CD14-positive monocyte (primary cell): ENCODE results near the gene SP5. TPM values are rescaled to one million over a fixed set of nuclear protein-coding genes. Genes with fewer than 3 reads are reported as not detected.

Experiments used
- DNase-seq, 3 donors: peaks; one replicate each; pipeline ENCODE4 v3.0.0-alpha.2; 2011 to 2022
- H2AFZ ChIP-seq: 2 replicates; pipeline ENCODE4 v1.6.0; 2012; ENCODE audit warnings: mild to moderate bottlenecking, low read depth, low read length, inconsistent platforms; ENCODE audit not compliant: insufficient read depth, poor library complexity, severe bottlenecking
- H3K27ac ChIP-seq, 2 donors: 1 replicate in 1 of 2; 2 replicates in 1 of 2; pipeline ENCODE4 v1.5.1; 2012 to 2013; ENCODE audit warnings: low read length in 2 of 2, control low read depth in 1 of 2, inconsistent platforms in 1 of 2, low read depth in 1 of 2, mild to moderate bottlenecking in 1 of 2
- H3K27me3 ChIP-seq, 2 donors: one replicate each; pipeline versions ENCODE4 v1.6.0 to v1.6.1; 2011 to 2013; ENCODE audit warnings: low read length in 2 of 2; ENCODE audit not compliant: control insufficient read depth in 2 of 2, insufficient read depth in 2 of 2
- H3K36me3 ChIP-seq, 2 donors: replicated peaks in 1 of 2; 1 replicate in 1 of 2; 2 replicates in 1 of 2; pipeline versions ENCODE4 v1.5.1 to v1.6.1; 2012 to 2013; ENCODE audit warnings: low read length in 2 of 2, control low read depth in 1 of 2, inconsistent platforms in 1 of 2, mild to moderate bottlenecking in 1 of 2; ENCODE audit not compliant: insufficient read depth in 2 of 2, control insufficient read depth in 1 of 2
- H3K4me1 ChIP-seq, 2 donors: 1 replicate in 1 of 2; 2 replicates in 1 of 2; pipeline versions ENCODE4 v1.5.1 to v1.6.1; 2012 to 2013; ENCODE audit warnings: low read length in 2 of 2, control low read depth in 1 of 2, inconsistent platforms in 1 of 2, mild to moderate bottlenecking in 1 of 2, moderate library complexity in 1 of 2; ENCODE audit not compliant: insufficient read depth in 2 of 2, control insufficient read depth in 1 of 2
- H3K4me2 ChIP-seq: replicated peaks from 2 replicates; pipeline ENCODE3; 2012; ENCODE audit warnings: low read length, moderate library complexity, mild to moderate bottlenecking; ENCODE audit not compliant: poor library complexity, severe bottlenecking; ENCODE audit errors: extremely low read depth
- H3K4me3 ChIP-seq, 3 experiments: fragments of 200-600 bp in 1 of 3; sonication (generic) in 1 of 3; replicated peaks in 1 of 3; 1 replicate in 2 of 3; 2 replicates in 1 of 3; pipeline ENCODE4 v1.5.1; 2011 to 2013; ENCODE audit warnings: low read length in 3 of 3, mild to moderate bottlenecking in 3 of 3, control low read depth in 2 of 3, low read depth in 2 of 3, inconsistent platforms in 1 of 3, moderate library complexity in 1 of 3
- H3K79me2 ChIP-seq: 2 replicates; pipeline ENCODE4 v1.6.0; 2012; ENCODE audit warnings: mild to moderate bottlenecking, control low read depth, inconsistent platforms, low read length, moderate library complexity; ENCODE audit not compliant: insufficient read depth
- H3K9ac ChIP-seq: 2 replicates; pipeline ENCODE4 v1.6.0; 2017; ENCODE audit warnings: low read length, mild to moderate bottlenecking; ENCODE audit not compliant: insufficient read depth, poor library complexity, severe bottlenecking
- H3K9me3 ChIP-seq, 2 donors: replicated peaks in 1 of 2; 1 replicate in 1 of 2; 2 replicates in 1 of 2; pipeline versions ENCODE4 v1.5.1 to v1.6.1; 2012 to 2013; ENCODE audit warnings: low read length in 2 of 2, control low read depth in 1 of 2; ENCODE audit not compliant: control insufficient read depth in 1 of 2, insufficient read depth in 1 of 2
- H4K20me1 ChIP-seq: 2 replicates; pipeline ENCODE4 v1.6.0; 2012; ENCODE audit warnings: mild to moderate bottlenecking, low read length, control low read depth, moderate library complexity; ENCODE audit not compliant: insufficient read depth
- H3K27ac Mint-ChIP-seq, 7 donors: one replicate each; pipeline ENCODE4 v1.8.0; 2020; ENCODE audit warnings: mild to moderate bottlenecking in 7 of 7, mixed read lengths in 7 of 7, moderate library complexity in 6 of 7, inconsistent platforms in 2 of 7
- H3K27me3 Mint-ChIP-seq, 3 donors: one replicate each; pipeline ENCODE4 v1.8.0; 2021 to 2022; ENCODE audit warnings: low read depth in 3 of 3, mild to moderate bottlenecking in 3 of 3, mixed read lengths in 3 of 3, moderate library complexity in 3 of 3, inconsistent platforms in 1 of 3
- H3K36me3 Mint-ChIP-seq, 2 donors: one replicate each; pipeline ENCODE4 v1.8.0; 2020; ENCODE audit warnings: mixed read lengths in 2 of 2, inconsistent platforms in 1 of 2, mild to moderate bottlenecking in 1 of 2
- H3K4me1 Mint-ChIP-seq: one replicate; pipeline ENCODE4 v1.8.0; 2020; ENCODE audit warnings: mild to moderate bottlenecking, mixed read lengths
- H3K4me3 Mint-ChIP-seq, 2 donors: one replicate each; pipeline ENCODE4 v1.8.0; 2020; ENCODE audit warnings: mild to moderate bottlenecking in 2 of 2, mixed read lengths in 2 of 2, moderate library complexity in 1 of 2
- H3K9me3 Mint-ChIP-seq, 7 donors: one replicate each; pipeline ENCODE4 v1.8.0; 2020 to 2022; ENCODE audit warnings: mixed read lengths in 7 of 7, mild to moderate bottlenecking in 6 of 7, moderate library complexity in 6 of 7, inconsistent platforms in 2 of 7
- WGBS: methylation state at CpG from one replicate; pipeline ENCODE4 v1.1.5; 2013; ENCODE audit warnings: missing lambda C conversion rate; ENCODE audit not compliant: insufficient coverage; 5-methylcytosine and 5-hydroxymethylcytosine counted together
- intact Hi-C, 2 donors: fragments of 100-400 bp; cut with micrococcal nuclease; formaldehyde crosslinking; loops; one replicate each; pipeline versions ENCODE4 v1.15.0 to v1.15.1; 2023
- polyA plus RNA-seq, 3 donors: library from polyadenylated mRNA; depleted of rRNA in 1 of 3; unstranded in 2 of 3; stranded (reverse) in 1 of 3; fragments of 300-500 nt in 2 of 3; fragments of >200 nt in 1 of 3; fragmentation: Illumina TruSeq in 2 of 3; gene quantifications; 1 replicate in 2 of 3; 2 replicates in 1 of 3; pipeline ENCODE4 v1.2.3, GENCODE V29; 2012 to 2021
- TF ChIP-seq, protein P1 (sequence below): fragments of 200-600 bp; IDR thresholded peaks from one replicate; pipeline ENCODE4 v1.8.0; 2022; ENCODE audit warnings: antibody characterized with exemption, mild to moderate bottlenecking

The SP5 gene
- polyA plus RNA-seq, 3 donors, result not detected

- H3K4me3 Mint-ChIP-seq, result peak overlapping the region in 1 of 2 donors; percentile 42
- intact Hi-C loops, result no loop called here
- Histone ChIP-seq H3K4me2 (no peak overlapping the region), H3K4me1 (peaks cover 1 to 3% of the 10 kb centered on the region in 2 donors), H3K9me3 (peaks cover 0 to 16% of the 10 kb centered on the region in 2 donors), H3K27ac (no peak overlapping the region), H3K36me3 (no peaks in the 10 kb centered on the region), H3K79me2 (no peaks in the 10 kb centered on the region), H3K4me3 (no peak overlapping the region), H2AFZ (no peak overlapping the region), H3K27me3 (peaks cover 73 to 90% of the 10 kb centered on the region in 2 donors), H4K20me1 (no peaks in the 10 kb centered on the region), H3K9ac (no peak overlapping the region)
- no peak overlapping the region for H3K27ac Mint-ChIP-seq
- no peak for DNase-seq
- peaks cover 10% of the 10 kb centered on the region for H3K4me1 Mint-ChIP-seq
- peaks cover 68 to 78% (median 72%) of the 10 kb centered on the region in 3 donors for H3K27me3 Mint-ChIP-seq
- peaks cover 0 to 8% (median 3%) of the 10 kb centered on the region in 7 donors for H3K9me3 Mint-ChIP-seq
- TF ChIP-seq, protein P1, sequence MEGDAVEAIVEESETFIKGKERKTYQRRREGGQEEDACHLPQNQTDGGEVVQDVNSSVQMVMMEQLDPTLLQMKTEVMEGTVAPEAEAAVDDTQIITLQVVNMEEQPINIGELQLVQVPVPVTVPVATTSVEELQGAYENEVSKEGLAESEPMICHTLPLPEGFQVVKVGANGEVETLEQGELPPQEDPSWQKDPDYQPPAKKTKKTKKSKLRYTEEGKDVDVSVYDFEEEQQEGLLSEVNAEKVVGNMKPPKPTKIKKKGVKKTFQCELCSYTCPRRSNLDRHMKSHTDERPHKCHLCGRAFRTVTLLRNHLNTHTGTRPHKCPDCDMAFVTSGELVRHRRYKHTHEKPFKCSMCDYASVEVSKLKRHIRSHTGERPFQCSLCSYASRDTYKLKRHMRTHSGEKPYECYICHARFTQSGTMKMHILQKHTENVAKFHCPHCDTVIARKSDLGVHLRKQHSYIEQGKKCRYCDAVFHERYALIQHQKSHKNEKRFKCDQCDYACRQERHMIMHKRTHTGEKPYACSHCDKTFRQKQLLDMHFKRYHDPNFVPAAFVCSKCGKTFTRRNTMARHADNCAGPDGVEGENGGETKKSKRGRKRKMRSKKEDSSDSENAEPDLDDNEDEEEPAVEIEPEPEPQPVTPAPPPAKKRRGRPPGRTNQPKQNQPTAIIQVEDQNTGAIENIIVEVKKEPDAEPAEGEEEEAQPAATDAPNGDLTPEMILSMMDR, result no peak
- peaks cover 3 to 5% of the 10 kb centered on the region in 2 donors for H3K36me3 Mint-ChIP-seq
These were observed 7.2 kb downstream of the SP5 start for GRCh38 chr2:170722301-170722700.

DNA sequence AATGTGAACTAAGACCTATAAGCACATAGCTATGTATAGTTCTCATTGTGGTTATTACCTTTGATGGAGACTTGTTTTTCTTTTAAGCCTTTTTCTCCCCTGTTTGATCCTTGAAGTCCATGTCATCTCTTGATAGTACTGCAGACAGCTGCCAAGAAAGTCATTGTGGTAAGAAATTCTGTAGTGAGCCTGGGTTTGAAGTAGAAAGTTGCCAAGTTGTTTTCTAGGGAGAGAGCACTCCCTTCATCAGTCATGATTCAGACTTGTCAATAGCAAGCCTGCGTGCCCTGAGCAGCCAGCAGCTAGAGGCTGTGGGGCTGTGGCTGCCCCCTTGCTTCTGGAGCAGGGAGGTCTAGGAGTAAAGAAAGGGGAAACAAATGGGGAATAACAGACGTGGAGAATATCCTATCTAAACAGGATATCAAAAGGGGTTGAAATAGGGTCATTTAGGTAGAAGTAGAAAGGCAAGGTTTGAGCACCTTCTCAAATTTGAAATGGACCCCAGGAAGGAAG lies 8.4 kb downstream of the SP5 start:
- no peak overlapping the region for H3K27ac Mint-ChIP-seq
- H3K36me3 ChIP-seq, result no peaks in the 10 kb centered on the region

More for the DNA sequence above, 8.4 kb downstream of the SP5 start:
- no peak overlapping the region for H2AFZ ChIP-seq
- H3K27me3 ChIP-seq, result peaks cover 67 to 90% of the 10 kb centered on the region in 2 donors
- no peak overlapping the region for H3K9ac ChIP-seq
- no peak overlapping the region for H3K27ac ChIP-seq
- no peaks in the 10 kb centered on the region for H3K4me1 ChIP-seq
- intact Hi-C loops, result no loop called here
- Mint-ChIP-seq H3K9me3 (peaks cover 0 to 3% (median 0%) of the 10 kb centered on the region in 7 donors), H3K27me3 (peaks cover 62 to 69% (median 67%) of the 10 kb centered on the region in 3 donors), H3K4me1 (no peaks in the 10 kb centered on the region), H3K4me3 (peak overlapping the region in 1 of 2 donors; percentile 11), H3K36me3 (no peaks in the 10 kb centered on the region)
- no peaks in the 10 kb centered on the region for H3K79me2 ChIP-seq
- TF ChIP-seq, protein P1, result no peak
- WGBS, result no CpG with 5 or more reads among the region's 2 CpGs
- peaks cover 0 to 7% of the 10 kb centered on the region in 2 donors for H3K9me3 ChIP-seq
- H4K20me1 ChIP-seq, result no peaks in the 10 kb centered on the region
- DNase-seq, result no peak
- H3K4me3 ChIP-seq, result no peak overlapping the region
- H3K4me2 ChIP-seq, result no peak overlapping the region
